Pancreas (tissue), 10 donors: ENCODE data around the gene CTU2. TPM values are rescaled to one million over a fixed set of nuclear protein-coding genes. Genes with fewer than 3 reads are reported as not detected.

ENCODE experiments used
- ATAC-seq, 4 donors: fragments of 200-7000 bp; cut with Tn5 transposase; one replicate each; pipeline versions ENCODE4 v1.8.0 to v1.9.1; 2020; ENCODE audit warnings: mild to moderate bottlenecking in 4 of 4, moderate library complexity in 4 of 4
- DNase-seq, 6 donors: peaks; one replicate each; pipeline ENCODE4 v3.0.0-alpha.2; 2020
- FAIRE-seq: peaks from 2 replicates; lab custom pipeline; 2012; peaks lifted over from hg19 to GRCh38; lab: Jason Lieb, UNC
- H3K27ac ChIP-seq, 4 donors: fragments of 200-600 bp; sonication (generic); 1 replicate in 3 of 4; 2 replicates in 1 of 4; pipeline versions ENCODE4 v1.5.0 to v1.8.0; 2020
- H3K27me3 ChIP-seq, 4 donors: fragments of 200-600 bp; one replicate each; pipeline ENCODE4 v1.8.0; 2021
- H3K36me3 ChIP-seq, 3 donors: fragments of 200-600 bp; sonication (generic) in 1 of 3; one replicate each; pipeline versions ENCODE4 v1.5.0 to v1.8.0; 2020 to 2021
- H3K4me1 ChIP-seq, 3 donors: fragments of 200-600 bp; one replicate each; pipeline ENCODE4 v1.8.0; 2021
- H3K4me3 ChIP-seq, 4 donors: fragments of 200-600 bp; sonication (generic) in 2 of 4; one replicate each; pipeline versions ENCODE4 v1.5.0 to v1.8.0; 2020 to 2021
- H3K9me3 ChIP-seq, 4 donors: fragments of 200-600 bp; one replicate each; pipeline ENCODE4 v1.8.0; 2021
- WGBS, 2 donors: extraction: QIAGEN DNeasy Blood & Tissue Kit; methylation state at CpG; one replicate each; pipeline ENCODE4 v1.1.7; 2013; 5-methylcytosine and 5-hydroxymethylcytosine counted together
- intact Hi-C, 3 donors: fragments of 100-400 bp; cut with DNase I; formaldehyde crosslinking; loops; one replicate each; pipeline versions ENCODE4 v1.11.1 to v1.14.2; 2022
- polyA plus RNA-seq, 2 donors: library from polyadenylated mRNA; stranded (reverse); fragments of 200-250 nt; gene quantifications; one replicate each; pipeline ENCODE4 v1.2.3, GENCODE V29; 2013
- total RNA-seq, 6 donors: library from RNA; stranded (reverse); fragmentation: NEBNext Ultra II Directional in 4 of 6; extraction: Animal tissue kit (Norgen Biotek cat#: 25700) in 4 of 6; gene quantifications; one replicate each; pipeline versions ENCODE4 v1.2.1 to v1.2.4, GENCODE V29; 2021 to 2023
- TF ChIP-seq, protein P1 (sequence below), 4 donors: fragments of 200-600 bp; sonication (generic) in 3 of 4; IDR thresholded peaks; one replicate each; pipeline versions ENCODE4 v1.5.0 to v1.8.0; 2021; ENCODE audit warnings: antibody characterized with exemption in 4 of 4
- donor health status: healthy with polysubstance abuse.
- donor health status: DM: no; HTN: no; CAD: no; lungs with moderate emphysema.
- donor health status: DM: no; HTN: no; CAD: no.
- donor health status: control.
- donor health status: control.
- donor health status: Bipolar disorder and iron deficiency.
- donor health status: DM: yes; HTN: yes; CAD: no.
- donor health status: DM: no; HTN: no; CAD: no.
- donor health status: DM: no; HTN: no; CAD: no.
- donor health status: DM: yes; HTN: yes; CAD: no.

Gene CTU2
- total and polyA plus RNA-seq, 8 donors, result 8.1 to 21.9 (median 10.6) TPM

DNA sequence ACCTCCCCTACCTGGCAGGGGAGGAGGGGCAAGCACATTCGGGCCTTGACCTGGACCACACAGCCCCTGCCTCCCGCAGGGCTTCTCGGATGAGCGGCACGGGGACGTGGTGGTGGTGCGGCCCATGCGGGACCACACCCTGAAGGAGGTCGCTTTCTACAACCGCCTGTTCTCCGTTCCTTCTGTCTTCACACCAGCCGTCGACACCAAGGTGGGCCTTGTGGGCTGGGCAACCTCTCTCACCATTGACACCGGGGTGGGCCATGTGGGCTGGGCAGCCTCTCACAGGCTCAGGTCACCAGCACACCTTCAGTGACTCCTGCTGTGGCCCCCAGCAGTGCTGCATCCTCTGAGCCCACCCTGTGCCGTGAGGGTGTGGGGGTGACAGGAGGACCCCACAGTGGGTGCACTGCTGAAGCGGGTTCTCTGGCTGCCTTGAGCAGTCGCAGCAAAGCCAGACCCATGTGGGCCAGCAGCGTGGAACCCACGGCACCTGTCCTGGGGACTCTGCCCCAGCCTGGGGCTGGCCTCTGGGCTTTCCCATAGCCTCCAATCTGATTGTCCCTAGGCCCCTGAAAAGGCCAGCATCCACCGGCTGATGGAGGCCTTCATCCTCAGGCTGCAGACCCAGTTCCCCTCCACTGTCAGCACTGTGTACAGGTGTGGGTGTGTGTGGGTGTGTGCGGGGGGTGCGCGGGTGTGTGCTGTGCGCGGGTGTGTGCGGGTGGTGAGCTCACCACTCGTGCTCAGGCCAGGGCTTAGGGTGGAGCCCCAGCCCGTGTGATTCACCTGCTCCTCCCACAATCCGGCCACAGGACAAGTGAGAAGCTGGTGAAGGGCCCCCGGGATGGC lies 7.5 kb downstream of the CTU2 start:
- no peaks in the 10 kb centered on the region for H3K4me1 ChIP-seq
- ATAC-seq, result peak in 1 of 4 donors; percentile 33
- H3K4me3 ChIP-seq, result no peak overlapping the region
- peaks cover 0 to 13% (median 12%) of the 10 kb centered on the region in 3 donors for H3K36me3 ChIP-seq
- H3K9me3 ChIP-seq, result no peaks in the 10 kb centered on the region
- intact Hi-C loops, result no loop called here
- DNase-seq, result no peak
- H3K27ac ChIP-seq, result no peak overlapping the region
- TF ChIP-seq, protein P1, sequence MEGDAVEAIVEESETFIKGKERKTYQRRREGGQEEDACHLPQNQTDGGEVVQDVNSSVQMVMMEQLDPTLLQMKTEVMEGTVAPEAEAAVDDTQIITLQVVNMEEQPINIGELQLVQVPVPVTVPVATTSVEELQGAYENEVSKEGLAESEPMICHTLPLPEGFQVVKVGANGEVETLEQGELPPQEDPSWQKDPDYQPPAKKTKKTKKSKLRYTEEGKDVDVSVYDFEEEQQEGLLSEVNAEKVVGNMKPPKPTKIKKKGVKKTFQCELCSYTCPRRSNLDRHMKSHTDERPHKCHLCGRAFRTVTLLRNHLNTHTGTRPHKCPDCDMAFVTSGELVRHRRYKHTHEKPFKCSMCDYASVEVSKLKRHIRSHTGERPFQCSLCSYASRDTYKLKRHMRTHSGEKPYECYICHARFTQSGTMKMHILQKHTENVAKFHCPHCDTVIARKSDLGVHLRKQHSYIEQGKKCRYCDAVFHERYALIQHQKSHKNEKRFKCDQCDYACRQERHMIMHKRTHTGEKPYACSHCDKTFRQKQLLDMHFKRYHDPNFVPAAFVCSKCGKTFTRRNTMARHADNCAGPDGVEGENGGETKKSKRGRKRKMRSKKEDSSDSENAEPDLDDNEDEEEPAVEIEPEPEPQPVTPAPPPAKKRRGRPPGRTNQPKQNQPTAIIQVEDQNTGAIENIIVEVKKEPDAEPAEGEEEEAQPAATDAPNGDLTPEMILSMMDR (IDR thresholded peaks at IDR 0.05), result no peak
- 91% methylated on average over 29 to 30 of the region's 30 CpGs for WGBS, 2 donors
- no peak for FAIRE-seq
- no peaks in the 10 kb centered on the region for H3K27me3 ChIP-seq

DNA sequence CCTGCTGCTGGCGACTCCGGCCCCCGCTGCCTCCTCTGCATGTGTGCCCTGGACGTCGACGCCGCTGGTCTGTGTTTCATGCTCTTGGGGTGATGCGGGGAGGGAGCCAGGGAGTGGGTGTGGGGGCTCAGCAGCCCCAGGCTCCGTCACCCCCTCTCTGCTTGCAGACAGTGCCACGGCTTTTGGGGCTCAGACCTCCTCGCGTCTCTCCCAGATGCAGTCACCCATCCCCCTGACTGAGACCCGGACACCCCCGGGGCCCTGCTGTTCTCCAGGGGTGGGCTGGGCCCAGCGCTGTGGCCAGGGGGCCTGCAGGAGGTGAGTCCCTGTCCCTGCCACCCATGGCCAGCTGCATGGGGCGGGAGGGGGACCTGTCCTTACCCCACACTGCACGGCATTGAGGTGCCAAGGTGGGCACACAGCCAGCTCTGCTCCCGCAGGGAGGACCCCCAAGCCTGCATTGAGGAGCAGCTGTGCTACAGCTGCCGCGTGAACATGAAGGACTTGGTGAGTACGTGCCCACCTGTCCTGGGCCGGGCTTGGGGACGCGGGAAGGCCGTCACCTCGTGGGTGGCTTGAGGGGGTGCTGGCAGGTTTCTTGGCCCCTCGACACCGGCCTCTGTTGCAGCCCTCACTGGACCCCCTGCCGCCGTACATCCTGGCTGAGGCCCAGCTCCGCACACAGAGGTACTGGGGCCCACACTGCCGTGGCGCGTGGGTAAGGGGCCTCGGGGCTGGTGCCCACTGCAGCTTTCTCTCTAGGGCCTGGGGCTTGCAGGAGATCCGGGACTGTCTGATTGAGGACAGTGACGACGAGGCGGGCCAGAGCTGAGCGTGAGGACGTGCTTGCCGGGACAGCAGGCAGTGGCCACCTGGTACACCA lies 8.4 kb downstream of the CTU2 start:
- intact Hi-C loops, result no loop called here
- Histone ChIP-seq H3K4me1 (no peaks in the 10 kb centered on the region), H3K27me3 (no peaks in the 10 kb centered on the region), H3K9me3 (no peaks in the 10 kb centered on the region), H3K4me3 (no peak overlapping the region), H3K27ac (no peak overlapping the region), H3K36me3 (peaks cover 0 to 13% (median 12%) of the 10 kb centered on the region in 3 donors)
- TF ChIP-seq, protein P1 (IDR thresholded peaks at IDR 0.05), result no peak
- DNase-seq (no peak), FAIRE-seq (no peak), ATAC-seq (no peak)
- 93 to 95% methylated on average over 41 to 42 of the region's 42 CpGs for WGBS, 2 donors

DNA sequence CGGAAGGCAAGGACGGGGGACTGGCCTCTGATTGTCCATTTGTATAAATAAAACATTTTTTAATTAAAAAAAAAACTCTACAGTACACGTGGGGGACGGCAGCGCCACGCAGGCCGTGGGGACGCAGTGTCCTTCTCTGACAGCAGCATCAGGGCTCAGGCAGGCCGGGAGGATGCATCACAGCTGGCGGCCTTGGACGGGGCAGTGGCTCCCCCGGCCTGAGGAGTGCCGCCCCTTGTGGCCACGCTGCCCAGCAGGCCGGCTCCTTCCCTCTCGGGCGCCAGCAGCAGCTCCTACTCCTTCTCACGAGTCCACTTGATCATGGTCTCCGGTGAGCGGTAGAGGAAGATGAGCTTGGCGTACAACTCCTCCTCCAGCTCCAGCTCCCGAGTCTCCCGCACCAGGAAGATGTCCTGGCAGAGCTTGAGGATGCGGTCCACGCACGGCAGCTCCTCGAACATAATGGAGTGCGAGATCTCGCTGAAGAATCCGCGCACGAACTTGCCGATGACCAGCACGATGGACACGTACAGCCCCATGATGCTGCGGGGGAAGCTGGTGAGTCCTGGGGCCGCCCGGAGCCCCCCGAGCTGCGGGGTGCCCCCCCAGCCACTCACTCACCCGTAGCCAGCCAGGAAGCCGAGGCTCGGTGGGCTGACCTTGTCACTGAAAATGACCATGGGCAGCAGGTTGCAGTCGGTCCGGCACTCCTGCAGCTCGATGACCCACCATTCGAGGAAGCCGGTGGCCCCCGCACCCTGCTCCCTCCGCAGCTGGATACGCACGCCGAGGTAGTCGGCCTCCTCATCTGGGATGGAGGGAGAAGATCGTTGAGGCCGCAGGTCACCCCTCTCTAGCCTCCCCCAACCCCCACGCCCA lies 9.2 kb downstream of the CTU2 start:
- Histone ChIP-seq H3K4me3 (no peak overlapping the region), H3K4me1 (no peaks in the 10 kb centered on the region), H3K27me3 (no peaks in the 10 kb centered on the region), H3K27ac (no peak overlapping the region), H3K36me3 (peaks cover 0 to 13% (median 12%) of the 10 kb centered on the region in 3 donors), H3K9me3 (no peaks in the 10 kb centered on the region)
- ATAC-seq (no peak), FAIRE-seq (no peak), DNase-seq (no peak)
- intact Hi-C loops, result no loop called here
- 93 to 95% methylated on average over 57 of the region's 57 CpGs for WGBS, 2 donors
- TF ChIP-seq, protein P1 (IDR thresholded peaks at IDR 0.05), result no peak

DNA sequence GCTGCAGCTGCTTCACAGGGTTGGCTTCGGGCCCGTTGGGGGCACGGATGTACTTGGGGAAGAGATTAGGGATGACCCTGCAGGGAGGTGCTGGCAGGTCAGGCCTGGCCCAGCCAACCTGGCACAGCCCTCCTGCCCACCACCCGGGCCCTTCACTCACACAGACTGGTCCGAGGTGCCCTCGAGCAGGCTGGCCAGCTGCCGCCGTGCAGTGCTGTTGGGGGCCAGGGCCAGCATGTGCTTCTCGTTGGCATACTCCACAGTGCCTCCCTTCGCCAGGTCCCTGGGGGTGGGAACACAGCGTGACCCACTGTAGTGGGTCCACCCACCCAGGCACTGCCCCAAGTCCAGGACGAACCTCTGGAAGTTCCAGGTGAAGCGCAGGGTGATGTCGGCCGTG lies 9.9 kb downstream of the CTU2 start:
- ATAC-seq (no peak), FAIRE-seq (no peak), DNase-seq (no peak)
- no peaks in the 10 kb centered on the region for H3K4me1 ChIP-seq
- no peak overlapping the region for H3K27ac ChIP-seq
- H3K9me3 ChIP-seq, result no peaks in the 10 kb centered on the region
- WGBS, 2 donors, result 93 to 95% methylated on average over 14 to 15 of the region's 15 CpGs
- TF ChIP-seq, protein P1 (IDR thresholded peaks at IDR 0.05), result no peak
- intact Hi-C loops, result no loop called here
- no peaks in the 10 kb centered on the region for H3K27me3 ChIP-seq
- peaks cover 0 to 13% (median 12%) of the 10 kb centered on the region in 3 donors for H3K36me3 ChIP-seq
- H3K4me3 ChIP-seq, result no peak overlapping the region
